HEK293 (cell line): ENCODE data around the gene NRP1.

Experiments used
- FEZF1 ChIP-seq: fragments of 450-650 bp; formaldehyde crosslinking; IDR thresholded peaks from 2 replicates; pipeline ENCODE4 v1.5.1; 2016; ENCODE audit warnings: missing biosample characterization, missing genetic modification characterization
- HOXC10 ChIP-seq: sonication (generic); formaldehyde crosslinking; IDR thresholded peaks from 2 replicates; pipeline ENCODE4 v1.8.1; 2023; ENCODE audit warnings: mild to moderate bottlenecking, missing genetic modification reagents
- ZIC2 ChIP-seq: fragments of 450-650 bp; formaldehyde crosslinking; IDR thresholded peaks from 2 replicates; pipeline ENCODE4 v1.5.1; 2016; ENCODE audit warnings: missing biosample characterization, missing genetic modification characterization
- ZNF302 ChIP-seq: fragments of 450-650 bp; formaldehyde crosslinking; IDR thresholded peaks from 2 replicates; pipeline ENCODE4 v1.5.1; 2016; ENCODE audit warnings: missing biosample characterization, missing genetic modification characterization, low read depth
- ZNF404 ChIP-seq: fragments of 450-650 bp; formaldehyde crosslinking; IDR thresholded peaks from 2 replicates; pipeline ENCODE4 v1.5.1; 2017; ENCODE audit warnings: missing biosample characterization, missing genetic modification characterization
- ZNF513 ChIP-seq: fragments of 450-650 bp; IDR thresholded peaks from 2 replicates; pipeline ENCODE4 v1.5.1; 2018; ENCODE audit warnings: missing biosample characterization, missing genetic modification characterization
- ZNF610 ChIP-seq: fragments of 450-650 bp; formaldehyde crosslinking; IDR thresholded peaks from 2 replicates; pipeline ENCODE4 v1.5.1; 2016; ENCODE audit warnings: missing biosample characterization, missing genetic modification characterization, borderline replicate concordance
- ZNF76 ChIP-seq: fragments of 450-650 bp; formaldehyde crosslinking; IDR thresholded peaks from 2 replicates; pipeline ENCODE4; 2016; ENCODE audit warnings: low read depth, missing biosample characterization, missing genetic modification characterization, borderline replicate concordance
- ZSCAN18 ChIP-seq: fragments of 450-650 bp; formaldehyde crosslinking; IDR thresholded peaks from 2 replicates; pipeline ENCODE4 v1.5.1; 2016; ENCODE audit warnings: missing biosample characterization, missing genetic modification characterization
- TF ChIP-seq, protein P1 (sequence below): fragments of 450-650 bp; formaldehyde crosslinking; IDR thresholded peaks from 2 replicates; pipeline ENCODE4 v1.5.1; 2016; ENCODE audit warnings: missing biosample characterization, missing genetic modification characterization
- TF ChIP-seq, protein P2 (sequence below): fragments of 450-650 bp; IDR thresholded peaks from 2 replicates; pipeline ENCODE4 v1.5.1; 2018; ENCODE audit warnings: missing biosample characterization, mild to moderate bottlenecking, missing genetic modification characterization
- TF ChIP-seq, protein P3 (sequence below): fragments of 450-650 bp; formaldehyde crosslinking; IDR thresholded peaks from 2 replicates; pipeline ENCODE4 v1.5.1; 2016; ENCODE audit warnings: missing biosample characterization, missing genetic modification characterization, low read depth
- TF ChIP-seq, protein P4 (sequence below): fragments of 450-650 bp; formaldehyde crosslinking; IDR thresholded peaks from 2 replicates; pipeline ENCODE4 v1.5.1; 2016; ENCODE audit warnings: missing biosample characterization, missing genetic modification characterization

NRP1 gene

DNA sequence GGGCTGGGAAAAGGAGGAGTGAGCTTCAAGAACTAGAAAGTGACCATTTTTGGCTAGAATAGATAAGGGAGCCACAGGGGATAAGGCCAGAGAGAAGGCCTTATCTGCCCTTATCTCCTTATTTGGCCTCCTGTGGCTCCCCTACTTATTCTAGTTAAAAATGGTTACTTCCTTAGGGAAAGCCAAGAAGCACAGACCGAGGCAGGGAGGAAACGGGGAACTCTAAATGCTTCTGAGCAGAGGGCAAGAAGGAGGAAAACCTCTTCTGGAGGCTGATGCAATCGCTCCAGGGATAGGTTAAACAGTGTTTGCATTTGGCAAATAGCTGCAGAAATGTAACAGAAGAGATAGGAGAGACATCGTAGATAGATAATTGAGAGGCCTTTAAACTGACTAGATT lies 18.6 kb downstream of the NRP1 start (continued):
- TF ChIP-seq, protein P1, sequence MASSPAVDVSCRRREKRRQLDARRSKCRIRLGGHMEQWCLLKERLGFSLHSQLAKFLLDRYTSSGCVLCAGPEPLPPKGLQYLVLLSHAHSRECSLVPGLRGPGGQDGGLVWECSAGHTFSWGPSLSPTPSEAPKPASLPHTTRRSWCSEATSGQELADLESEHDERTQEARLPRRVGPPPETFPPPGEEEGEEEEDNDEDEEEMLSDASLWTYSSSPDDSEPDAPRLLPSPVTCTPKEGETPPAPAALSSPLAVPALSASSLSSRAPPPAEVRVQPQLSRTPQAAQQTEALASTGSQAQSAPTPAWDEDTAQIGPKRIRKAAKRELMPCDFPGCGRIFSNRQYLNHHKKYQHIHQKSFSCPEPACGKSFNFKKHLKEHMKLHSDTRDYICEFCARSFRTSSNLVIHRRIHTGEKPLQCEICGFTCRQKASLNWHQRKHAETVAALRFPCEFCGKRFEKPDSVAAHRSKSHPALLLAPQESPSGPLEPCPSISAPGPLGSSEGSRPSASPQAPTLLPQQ (tag by site-specific recombination): 0 out of 2 replicates have a peak, but pooled peaks have one; percentile 26
- TF ChIP-seq ZNF610 (tag by site-specific recombination): 0 out of 2 replicates have a peak, but pooled peaks have one; percentile 45
- TF ChIP-seq ZSCAN18 (tag by site-specific recombination): peak; percentile 70; the same call in 1 of the 2 replicates
- TF ChIP-seq, protein P2, sequence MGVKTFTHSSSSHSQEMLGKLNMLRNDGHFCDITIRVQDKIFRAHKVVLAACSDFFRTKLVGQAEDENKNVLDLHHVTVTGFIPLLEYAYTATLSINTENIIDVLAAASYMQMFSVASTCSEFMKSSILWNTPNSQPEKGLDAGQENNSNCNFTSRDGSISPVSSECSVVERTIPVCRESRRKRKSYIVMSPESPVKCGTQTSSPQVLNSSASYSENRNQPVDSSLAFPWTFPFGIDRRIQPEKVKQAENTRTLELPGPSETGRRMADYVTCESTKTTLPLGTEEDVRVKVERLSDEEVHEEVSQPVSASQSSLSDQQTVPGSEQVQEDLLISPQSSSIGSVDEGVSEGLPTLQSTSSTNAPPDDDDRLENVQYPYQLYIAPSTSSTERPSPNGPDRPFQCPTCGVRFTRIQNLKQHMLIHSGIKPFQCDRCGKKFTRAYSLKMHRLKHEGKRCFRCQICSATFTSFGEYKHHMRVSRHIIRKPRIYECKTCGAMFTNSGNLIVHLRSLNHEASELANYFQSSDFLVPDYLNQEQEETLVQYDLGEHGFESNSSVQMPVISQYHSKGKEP (tag by site-specific recombination): peak; percentile 36; the same call in 1 of the 2 replicates
- no peak for TF ChIP-seq ZNF513 (tag by site-specific recombination)
- TF ChIP-seq HOXC10 (CRISPR knock-in tag): no peak
- TF ChIP-seq, protein P3, sequence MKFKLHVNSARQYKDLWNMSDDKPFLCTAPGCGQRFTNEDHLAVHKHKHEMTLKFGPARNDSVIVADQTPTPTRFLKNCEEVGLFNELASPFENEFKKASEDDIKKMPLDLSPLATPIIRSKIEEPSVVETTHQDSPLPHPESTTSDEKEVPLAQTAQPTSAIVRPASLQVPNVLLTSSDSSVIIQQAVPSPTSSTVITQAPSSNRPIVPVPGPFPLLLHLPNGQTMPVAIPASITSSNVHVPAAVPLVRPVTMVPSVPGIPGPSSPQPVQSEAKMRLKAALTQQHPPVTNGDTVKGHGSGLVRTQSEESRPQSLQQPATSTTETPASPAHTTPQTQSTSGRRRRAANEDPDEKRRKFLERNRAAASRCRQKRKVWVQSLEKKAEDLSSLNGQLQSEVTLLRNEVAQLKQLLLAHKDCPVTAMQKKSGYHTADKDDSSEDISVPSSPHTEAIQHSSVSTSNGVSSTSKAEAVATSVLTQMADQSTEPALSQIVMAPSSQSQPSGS (tag by site-specific recombination): 0 out of 2 replicates have a peak, but pooled peaks have one; percentile 5
- no peak for TF ChIP-seq ZNF76 (tag by site-specific recombination)
- peak; percentile 44 for TF ChIP-seq ZIC2
- TF ChIP-seq, protein P4, sequence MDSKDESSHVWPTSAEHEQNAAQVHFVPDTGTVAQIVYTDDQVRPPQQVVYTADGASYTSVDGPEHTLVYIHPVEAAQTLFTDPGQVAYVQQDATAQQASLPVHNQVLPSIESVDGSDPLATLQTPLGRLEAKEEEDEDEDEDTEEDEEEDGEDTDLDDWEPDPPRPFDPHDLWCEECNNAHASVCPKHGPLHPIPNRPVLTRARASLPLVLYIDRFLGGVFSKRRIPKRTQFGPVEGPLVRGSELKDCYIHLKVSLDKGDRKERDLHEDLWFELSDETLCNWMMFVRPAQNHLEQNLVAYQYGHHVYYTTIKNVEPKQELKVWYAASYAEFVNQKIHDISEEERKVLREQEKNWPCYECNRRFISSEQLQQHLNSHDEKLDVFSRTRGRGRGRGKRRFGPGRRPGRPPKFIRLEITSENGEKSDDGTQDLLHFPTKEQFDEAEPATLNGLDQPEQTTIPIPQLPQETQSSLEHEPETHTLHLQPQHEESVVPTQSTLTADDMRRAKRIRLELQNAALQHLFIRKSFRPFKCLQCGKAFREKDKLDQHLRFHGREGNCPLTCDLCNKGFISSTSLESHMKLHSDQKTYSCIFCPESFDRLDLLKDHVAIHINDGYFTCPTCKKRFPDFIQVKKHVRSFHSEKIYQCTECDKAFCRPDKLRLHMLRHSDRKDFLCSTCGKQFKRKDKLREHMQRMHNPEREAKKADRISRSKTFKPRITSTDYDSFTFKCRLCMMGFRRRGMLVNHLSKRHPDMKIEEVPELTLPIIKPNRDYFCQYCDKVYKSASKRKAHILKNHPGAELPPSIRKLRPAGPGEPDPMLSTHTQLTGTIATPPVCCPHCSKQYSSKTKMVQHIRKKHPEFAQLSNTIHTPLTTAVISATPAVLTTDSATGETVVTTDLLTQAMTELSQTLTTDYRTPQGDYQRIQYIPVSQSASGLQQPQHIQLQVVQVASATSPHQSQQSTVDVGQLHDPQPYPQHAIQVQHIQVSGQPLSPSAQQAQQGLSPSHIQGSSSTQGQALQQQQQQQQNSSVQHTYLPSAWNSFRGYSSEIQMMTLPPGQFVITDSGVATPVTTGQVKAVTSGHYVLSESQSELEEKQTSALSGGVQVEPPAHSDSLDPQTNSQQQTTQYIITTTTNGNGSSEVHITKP: peak; percentile 81
- TF ChIP-seq ZNF404 (tag by site-specific recombination): 0 out of 2 replicates have a peak, but pooled peaks have one; percentile 11
- no peak for TF ChIP-seq ZNF302 (tag by site-specific recombination)
- peak; percentile 76 for TF ChIP-seq FEZF1 (tag by site-specific recombination)
- TF ChIP-seq, all 188 proteins: peak for 10
